H1 (cell line): Measurements from ENCODE around the gene TTR. TPM values are rescaled to one million over a fixed set of nuclear protein-coding genes. Genes with fewer than 3 reads are reported as not detected.

ENCODE experiments used
- CTCF ChIA-PET: fragments of 300-600 bp; sonication (Branson Sonifier 250); formaldehyde crosslinking; loops from one replicate; lab custom pipeline; 2021; ENCODE audit not compliant: partially characterized antibody; lab: Charles Lee
- POLR2A ChIA-PET: fragments of 300-600 bp; sonication (Branson Sonifier 250); formaldehyde crosslinking; loops from one replicate; lab custom pipeline; 2021; ENCODE audit warnings: inconsistent platforms; ENCODE audit not compliant: partially characterized antibody; lab: Charles Lee
- DNase-seq, 2 experiments: peaks; one replicate each; pipeline versions ENCODE4 v3.0.0 to v3.0.0-alpha.2; 2010 to 2022; ENCODE audit warnings: low spot score in 2 of 2, low read depth in 1 of 2, mixed read lengths in 1 of 2
- FAIRE-seq: peaks from 2 replicates; lab custom pipeline; 2011; peaks lifted over from hg19 to GRCh38; lab: Jason Lieb, UNC
- H2AFZ ChIP-seq: 2 replicates; pipeline ENCODE4 v1.8.1; 2012; ENCODE audit warnings: low read length, inconsistent platforms
- H2AK5ac ChIP-seq: 2 replicates; pipeline ENCODE4 v1.6.1; 2013; ENCODE audit warnings: low read depth, low read length
- H2BK120ac ChIP-seq: replicated peaks from 2 replicates; pipeline ENCODE3; 2013; ENCODE audit warnings: low read depth, low read length, inconsistent platforms
- H2BK12ac ChIP-seq: 2 replicates; pipeline ENCODE4 v1.6.1; 2013; ENCODE audit warnings: low read depth, low read length
- H2BK15ac ChIP-seq: 2 replicates; pipeline ENCODE4 v1.6.1; 2013; ENCODE audit warnings: low read length
- H2BK20ac ChIP-seq: 2 replicates; pipeline ENCODE4 v1.6.1; 2013; ENCODE audit warnings: low read length
- H2BK5ac ChIP-seq: 2 replicates; pipeline ENCODE4 v1.6.1; 2013; ENCODE audit warnings: low read depth, low read length
- H3K14ac ChIP-seq: 2 replicates; pipeline ENCODE4 v1.6.1; 2013; ENCODE audit warnings: inconsistent platforms; ENCODE audit not compliant: insufficient read length
- H3K18ac ChIP-seq: 2 replicates; pipeline ENCODE4 v1.6.1; 2013; ENCODE audit warnings: low read length; ENCODE audit errors: extremely low read depth
- H3K23ac ChIP-seq: 2 replicates; pipeline ENCODE4 v1.6.1; 2013; ENCODE audit warnings: inconsistent platforms; ENCODE audit not compliant: insufficient read length
- H3K23me2 ChIP-seq: 2 replicates; pipeline ENCODE4 v1.6.1; 2013; ENCODE audit warnings: low read depth, low read length
- H3K27ac ChIP-seq: 2 replicates; pipeline ENCODE4 v1.6.1; 2011; ENCODE audit warnings: low read depth, low read length, inconsistent platforms
- H3K27me3 ChIP-seq, 4 experiments: replicated peaks in 1 of 4; 1 replicate in 1 of 4; 2 replicates in 3 of 4; pipeline versions ENCODE4 v1.6.1 to v1.8.1; 2011 to 2013; ENCODE audit warnings: low read length in 3 of 4, mild to moderate bottlenecking in 3 of 4, inconsistent platforms in 2 of 4, mixed read lengths in 2 of 4, moderate library complexity in 1 of 4; ENCODE audit not compliant: control insufficient read depth in 3 of 4, insufficient read depth in 3 of 4; ENCODE audit errors: extremely low read depth in 1 of 4
- H3K36me3 ChIP-seq, 4 experiments: 2 replicates each; pipeline versions ENCODE4 v1.6.1 to v1.8.1; 2011 to 2013; ENCODE audit warnings: mild to moderate bottlenecking in 4 of 4, low read length in 3 of 4, moderate library complexity in 2 of 4, control low read depth in 1 of 4, inconsistent platforms in 1 of 4; ENCODE audit not compliant: insufficient read depth in 4 of 4, control insufficient read depth in 2 of 4
- H3K4ac ChIP-seq: replicated peaks from 2 replicates; pipeline ENCODE3; 2013; ENCODE audit warnings: low read length, low read depth, mixed read lengths, inconsistent platforms; ENCODE audit not compliant: insufficient read length
- H3K4me1 ChIP-seq, 4 experiments: replicated peaks in 1 of 4; 1 replicate in 1 of 4; 2 replicates in 3 of 4; pipeline versions ENCODE4 v1.6.1 to v1.8.1; 2011 to 2013; ENCODE audit warnings: low read length in 3 of 4, inconsistent platforms in 2 of 4, mixed read lengths in 1 of 4; ENCODE audit not compliant: insufficient read depth in 4 of 4, control insufficient read depth in 3 of 4
- H3K4me2 ChIP-seq, 2 experiments: 2 replicates each; pipeline versions ENCODE4 v1.6.1 to v1.8.1; 2011 to 2013; ENCODE audit warnings: low read depth in 2 of 2, low read length in 2 of 2, control low read depth in 1 of 2, inconsistent platforms in 1 of 2, mild to moderate bottlenecking in 1 of 2; ENCODE audit not compliant: insufficient read depth in 1 of 2
- H3K4me3 ChIP-seq, 4 experiments: fragments of 200-600, 300-600 bp in 1 of 4; sonication (generic), shearing (Covaris generic), sonication (Bioruptor Twin) in 1 of 4; 2 replicates each; pipeline versions ENCODE4 v1.5.1 to v1.8.1; 2011 to 2016; ENCODE audit warnings: low read length in 4 of 4, low read depth in 3 of 4, control low read depth in 2 of 4, inconsistent platforms in 2 of 4, mild to moderate bottlenecking in 2 of 4, mixed read lengths in 1 of 4, moderate library complexity in 1 of 4; ENCODE audit not compliant: insufficient read depth in 2 of 4; ENCODE audit errors: extremely low read depth in 1 of 4
- H3K56ac ChIP-seq: replicated peaks from 2 replicates; pipeline ENCODE3; 2013; ENCODE audit warnings: low read depth, mild to moderate bottlenecking, mixed read lengths, low read length, inconsistent platforms; ENCODE audit not compliant: insufficient read length
- H3K79me1 ChIP-seq: 2 replicates; pipeline ENCODE4 v1.6.1; 2013; ENCODE audit warnings: low read depth, low read length, control low read depth
- H3K79me2 ChIP-seq, 2 experiments: 2 replicates each; pipeline versions ENCODE4 v1.6.1 to v1.8.1; 2012 to 2013; ENCODE audit warnings: low read length in 2 of 2, mild to moderate bottlenecking in 2 of 2, inconsistent platforms in 1 of 2; ENCODE audit not compliant: insufficient read depth in 2 of 2, control insufficient read depth in 1 of 2
- H3K9ac ChIP-seq, 4 experiments: replicated peaks in 1 of 4; 1 replicate in 1 of 4; 2 replicates in 3 of 4; pipeline versions ENCODE4 v1.6.1 to v1.8.1; 2011 to 2013; ENCODE audit warnings: low read depth in 3 of 4, low read length in 3 of 4, control low read depth in 2 of 4, mild to moderate bottlenecking in 2 of 4, moderate library complexity in 2 of 4, inconsistent platforms in 1 of 4; ENCODE audit errors: extremely low read depth in 1 of 4
- H3K9me3 ChIP-seq, 2 experiments: 2 replicates each; pipeline versions ENCODE4 v1.6.1 to v1.8.1; 2012 to 2013; ENCODE audit warnings: mild to moderate bottlenecking in 2 of 2, moderate library complexity in 2 of 2, control low read depth in 1 of 2, inconsistent platforms in 1 of 2, low read depth in 1 of 2, low read length in 1 of 2, mixed read lengths in 1 of 2; ENCODE audit not compliant: insufficient read depth in 2 of 2
- H4K20me1 ChIP-seq, 2 experiments: replicated peaks in 1 of 2; 2 replicates each; pipeline versions ENCODE3 to v1.8.1; 2011 to 2013; ENCODE audit warnings: inconsistent platforms in 2 of 2, low read length in 2 of 2, mild to moderate bottlenecking in 1 of 2; ENCODE audit not compliant: insufficient read depth in 2 of 2, control insufficient read depth in 1 of 2
- H4K5ac ChIP-seq: 2 replicates; pipeline ENCODE4 v1.6.1; 2013; ENCODE audit warnings: low read length, low read depth, mixed read lengths, inconsistent platforms; ENCODE audit not compliant: insufficient read length
- H4K8ac ChIP-seq: 2 replicates; pipeline ENCODE4 v1.8.0; 2013; ENCODE audit warnings: mild to moderate bottlenecking, moderate library complexity, low read length, inconsistent platforms; ENCODE audit not compliant: insufficient read depth; ENCODE audit errors: extremely low read depth
- H4K91ac ChIP-seq: replicated peaks from 2 replicates; pipeline ENCODE3; 2013; ENCODE audit warnings: low read length, mixed read lengths, inconsistent platforms; ENCODE audit not compliant: insufficient read length
- ASH2L ChIP-seq: fragments of 200-600, 300-600 bp; sonication (generic); IDR thresholded peaks from one replicate; pipeline ENCODE4 v1.7.1; 2017; ENCODE audit warnings: low read length
- BACH1 ChIP-seq: IDR thresholded peaks from 2 replicates; pipeline ENCODE4 v1.6.1; 2012; ENCODE audit warnings: low read length, improper control_type of control experiment
- BRCA1 ChIP-seq: IDR thresholded peaks from 2 replicates; pipeline ENCODE4 v1.6.1; 2012; ENCODE audit warnings: low read depth, low read length, improper control_type of control experiment
- CREB1 ChIP-seq: IDR thresholded peaks from 2 replicates; pipeline ENCODE4 v1.6.1; 2012; ENCODE audit warnings: inconsistent platforms
- EP300 ChIP-seq, 2 experiments: IDR thresholded peaks; 1 replicate in 1 of 2; 2 replicates in 1 of 2; pipeline ENCODE4 v1.6.1; 2011 to 2012; ENCODE audit warnings: low read depth in 2 of 2, low read length in 2 of 2, mild to moderate bottlenecking in 2 of 2, borderline replicate concordance in 1 of 2, inconsistent platforms in 1 of 2, moderate library complexity in 1 of 2
- KDM1A ChIP-seq: fragments of 200-600, 300-600 bp; sonication (generic); IDR thresholded peaks from 2 replicates; pipeline ENCODE4 v1.7.1; 2016; ENCODE audit warnings: mild to moderate bottlenecking, low read length, borderline replicate concordance
- KDM4A ChIP-seq: IDR thresholded peaks from one replicate; pipeline ENCODE4 v1.7.1; 2012; ENCODE audit warnings: low read depth, mild to moderate bottlenecking, moderate library complexity, low read length, inconsistent platforms; ENCODE audit not compliant: severe bottlenecking
- MAFK ChIP-seq: IDR thresholded peaks from 2 replicates; pipeline ENCODE4 v1.6.1; 2012; ENCODE audit warnings: low read depth, mild to moderate bottlenecking, improper control_type of control experiment, low read length
- NANOG ChIP-seq: IDR thresholded peaks from 2 replicates; pipeline ENCODE4 v1.6.1; 2011; ENCODE audit warnings: low read length, low read depth, mild to moderate bottlenecking, inconsistent platforms; ENCODE audit not compliant: insufficient read depth, poor library complexity, severe bottlenecking
- POLR2AphosphoS5 ChIP-seq: IDR thresholded peaks from 2 replicates; pipeline ENCODE4 v1.6.1; 2011; ENCODE audit warnings: low read depth, low read length
- SIN3A ChIP-seq, 2 experiments: IDR thresholded peaks in 1 of 2; conservative IDR thresholded peaks in 1 of 2; 2 replicates each; pipeline ENCODE4 v1.6.1; 2011 to 2012; ENCODE audit warnings: low read length in 2 of 2, improper control_type of control experiment in 1 of 2, low read depth in 1 of 2, mild to moderate bottlenecking in 1 of 2
- SIRT6 ChIP-seq: IDR thresholded peaks from one replicate; pipeline ENCODE4 v1.7.1; 2012; ENCODE audit warnings: low read length, inconsistent platforms
- SRF ChIP-seq: IDR thresholded peaks from 2 replicates; pipeline ENCODE4 v1.6.1; 2011; ENCODE audit warnings: mild to moderate bottlenecking, low read depth, low read length, moderate library complexity
- TAF1 ChIP-seq: IDR thresholded peaks from 2 replicates; pipeline ENCODE4 v1.6.1; 2011; ENCODE audit warnings: mild to moderate bottlenecking, low read depth, low read length
- WGBS, 2 experiments: shearing (Covaris generic) in 1 of 2; methylation state at CpG; one replicate each; pipeline versions ENCODE4 v1.1.6 to v1.1.7; 2013 to 2015; ENCODE audit warnings: low lambda C conversion rate in 2 of 2, mixed read lengths in 2 of 2, inconsistent platforms in 1 of 2, low coverage in 1 of 2, missing lambda C conversion rate in 1 of 2; ENCODE audit not compliant: insufficient replicate concordance in 2 of 2, insufficient coverage in 1 of 2, insufficient read length in 1 of 2; ENCODE audit errors: extremely low coverage in 1 of 2, missing lambda C conversion rate in 1 of 2; 5-methylcytosine and 5-hydroxymethylcytosine counted together
- polyA plus RNA-seq, 7 experiments: library from polyadenylated mRNA; depleted of rRNA in 3 of 7; stranded (reverse) in 5 of 7; unstranded in 2 of 7; fragments of >200 nt in 5 of 7; fragments of 200-250 nt in 2 of 7; gene quantifications; 1 replicate in 5 of 7; 2 replicates in 1 of 7; 4 replicates in 1 of 7; pipeline versions ENCODE4 v1.2.1 to v1.2.3, GENCODE V29; 2011 to 2013; ENCODE audit warnings: missing spikeins in 2 of 7, mixed read lengths in 2 of 7
- total RNA-seq: library from RNA; stranded (reverse); fragmentation: NEBNext Ultra II Directional; extraction: Animal tissue kit (Norgen Biotek cat#: 25700); gene quantifications from 2 replicates; pipeline ENCODE4 v1.2.1, GENCODE V29; 2021
- TF ChIP-seq, protein P1 (sequence below): IDR thresholded peaks from 2 replicates; pipeline ENCODE4 v1.6.1; 2012; ENCODE audit warnings: inconsistent platforms

Gene TTR
- total and polyA plus RNA-seq, 2 of the 8 experiments (the other 6 are each of a cell fraction or from before 2014, with no cell fraction given) = not detected

- Histone ChIP-seq H2BK5ac (no peak overlapping the region), H4K20me1 (no peaks in the 10 kb centered on the region), H3K79me2 (no peaks in the 10 kb centered on the region), H2AFZ (no peak overlapping the region), H2BK20ac (no peak overlapping the region), H3K56ac (no peak overlapping the region), H3K4me3 (no peak overlapping the region), H3K4me1 (peaks cover 0 to 6% (median 3%) of the 10 kb centered on the region in 4 experiments; a peak in 4 of 7 replicates), H3K18ac (no peak overlapping the region), H3K4ac (no peak overlapping the region), H4K91ac (no peak overlapping the region), H2BK15ac (no peak overlapping the region), H4K5ac (no peak overlapping the region), H2BK120ac (no peak overlapping the region), H2BK12ac (no peak overlapping the region), H3K9ac (no peak overlapping the region), H3K79me1 (no peaks in the 10 kb centered on the region), H3K14ac (no peak overlapping the region), H3K4me2 (no peak overlapping the region), H3K23me2 (no peaks in the 10 kb centered on the region), H3K27ac (no peak overlapping the region), H2AK5ac (no peak overlapping the region), H3K36me3 (no peaks in the 10 kb centered on the region), H3K23ac (no peak overlapping the region), H4K8ac (no peak overlapping the region), H3K27me3 (no peaks in the 10 kb centered on the region), H3K9me3 (no peaks in the 10 kb centered on the region)
- WGBS, 2 experiments = 85% methylated on average over 2 of the region's 2 CpGs; no CpG with 5 or more reads in 1 of the 2 experiments
- ChIA-PET CTCF (interaction anchor here (0.8 to 2.4 kb wide), 13 partner anchors 9 to 211 kb away, joined by 3 to 21 read pairs (median 8); no protein-coding TSS in a partner anchor), POLR2A (interaction anchor here (1.0 kb wide), 1 partner anchor 15 kb away, joined by 3 read pairs; no protein-coding TSS in a partner anchor)
- no peak for FAIRE-seq
- no peak for DNase-seq
- no peak for TF ChIP-seq SIRT6
- no peak for TF ChIP-seq SRF
- no peak for TF ChIP-seq EP300 (IDR thresholded peaks at IDR 0.05; ENCODE audit: borderline replicate concordance in 1 of 2, low read depth in 2 of 2, low read length in 2 of 2)
- TF ChIP-seq KDM1A = no peak
- TF ChIP-seq TAF1 = no peak
- TF ChIP-seq, protein P1, sequence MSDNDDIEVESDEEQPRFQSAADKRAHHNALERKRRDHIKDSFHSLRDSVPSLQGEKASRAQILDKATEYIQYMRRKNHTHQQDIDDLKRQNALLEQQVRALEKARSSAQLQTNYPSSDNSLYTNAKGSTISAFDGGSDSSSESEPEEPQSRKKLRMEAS = no peak
- no peak for TF ChIP-seq MAFK
- no peak for TF ChIP-seq NANOG
- TF ChIP-seq BRCA1 = no peak
- no peak for TF ChIP-seq BACH1
- no peak for TF ChIP-seq ASH2L
- no peak for TF ChIP-seq KDM4A
- no peak for TF ChIP-seq POLR2AphosphoS5
- TF ChIP-seq CREB1 = no peak
- no peak for TF ChIP-seq SIN3A (conservative IDR thresholded peaks at IDR 0.05 in 1 of 2, IDR thresholded peaks at IDR 0.05 in 1 of 2; ENCODE audit: low read depth in 1 of 2, low read length in 2 of 2)
These were observed 18.2 kb downstream of the TTR start for GRCh38 chr18:31609886-31610285.
